ENCODE measurements around the gene DIP2C. TPM values are rescaled to one million over a fixed set of nuclear protein-coding genes. Genes with fewer than 3 reads are reported as not detected.

Gene DIP2C
- total RNA-seq, 4 donors from 2014 or later, result 2.4 to 14.9 (median 6.1) TPM

DNA sequence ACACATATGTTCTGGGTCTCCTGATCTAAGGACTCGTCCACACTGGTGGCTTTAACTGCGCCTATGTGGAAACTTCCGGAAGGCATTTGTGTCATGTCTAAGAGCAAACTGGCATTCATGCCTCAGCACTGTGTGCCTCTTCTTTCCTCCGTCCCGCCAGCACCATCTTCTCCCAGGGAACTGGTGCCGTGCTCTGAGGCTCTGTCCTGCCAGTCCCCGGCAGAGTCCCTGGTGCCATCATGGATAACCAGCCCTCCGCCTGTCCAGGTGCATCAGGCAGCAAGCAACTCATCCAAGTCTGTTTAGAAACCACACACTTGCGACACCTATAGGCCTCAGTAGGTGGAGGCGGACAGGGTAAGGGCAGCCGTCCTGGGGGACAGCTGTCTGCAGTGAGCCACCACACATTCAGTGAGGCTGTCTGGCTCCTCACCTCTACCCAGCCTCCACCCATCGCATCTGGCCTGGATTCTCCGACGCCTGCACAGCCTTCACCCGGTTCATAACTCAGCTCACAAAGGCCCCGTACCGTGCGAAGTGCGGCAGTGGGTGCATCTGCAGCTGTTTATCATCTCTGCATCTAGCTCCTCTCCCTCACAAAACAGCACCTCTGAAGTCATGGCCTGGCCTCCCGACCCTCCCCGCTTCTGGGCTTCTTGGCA, 162.7 kb downstream of the DIP2C start:
- peaks cover 0 to 14% (median 0%) of the 10 kb centered on the region in 3 donors for H3K4me1 ChIP-seq
- no peaks in the 10 kb centered on the region for H3K36me3 ChIP-seq
- no peaks in the 10 kb centered on the region for H3K9me3 ChIP-seq
- H3K4me3 ChIP-seq, result no peak overlapping the region
- 89 to 94% methylated on average over 16 to 19 of the region's 21 CpGs for WGBS, 2 donors
- intact Hi-C loops (cut with DNase I), result no loop called here
- no peaks in the 10 kb centered on the region for H3K27me3 ChIP-seq
- no peak for DNase-seq
- no peak overlapping the region for H3K27ac ChIP-seq
- no peak for TF ChIP-seq POLR2A (IDR thresholded peaks at IDR 0.05)

DNA sequence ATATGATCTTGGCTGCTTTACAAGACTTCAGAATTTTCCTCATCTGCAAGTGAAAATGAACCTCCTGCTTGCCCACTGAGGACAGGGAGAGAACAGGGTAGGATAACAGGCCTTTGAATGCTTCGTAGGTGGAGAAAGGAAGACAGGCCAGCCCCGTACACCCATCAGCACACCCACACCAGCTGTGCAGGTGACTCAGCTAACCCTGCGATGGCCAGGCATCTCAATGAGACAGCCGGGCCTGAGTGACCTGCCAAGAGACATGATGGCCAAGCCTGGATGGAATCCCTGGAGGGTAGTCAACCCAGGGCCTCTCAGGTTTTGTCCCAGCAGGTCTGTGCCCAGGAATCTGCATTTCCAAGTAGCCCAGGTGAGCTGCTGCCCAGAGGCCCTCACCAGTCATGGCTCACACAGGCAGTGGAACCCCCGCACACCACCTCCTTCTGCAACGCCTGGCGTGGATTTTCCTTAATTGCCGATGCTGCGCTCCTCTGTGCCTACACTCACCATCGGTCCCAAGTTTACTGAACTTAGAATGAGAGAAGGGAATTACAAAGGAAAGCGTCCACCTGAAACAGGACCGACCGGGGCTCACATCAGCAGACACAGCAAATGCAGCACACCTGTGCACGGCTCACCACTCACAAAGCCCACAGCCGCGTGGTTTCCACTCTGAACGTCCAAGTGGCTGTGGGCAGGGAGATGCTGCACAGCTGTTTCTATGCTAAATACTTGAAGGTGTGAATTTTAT, 163.7 kb downstream of the DIP2C start:
- intact Hi-C loops (cut with DNase I), result no loop called here
- no peak for DNase-seq
- no peak for TF ChIP-seq POLR2A (IDR thresholded peaks at IDR 0.05)
- TF ChIP-seq, protein P1, sequence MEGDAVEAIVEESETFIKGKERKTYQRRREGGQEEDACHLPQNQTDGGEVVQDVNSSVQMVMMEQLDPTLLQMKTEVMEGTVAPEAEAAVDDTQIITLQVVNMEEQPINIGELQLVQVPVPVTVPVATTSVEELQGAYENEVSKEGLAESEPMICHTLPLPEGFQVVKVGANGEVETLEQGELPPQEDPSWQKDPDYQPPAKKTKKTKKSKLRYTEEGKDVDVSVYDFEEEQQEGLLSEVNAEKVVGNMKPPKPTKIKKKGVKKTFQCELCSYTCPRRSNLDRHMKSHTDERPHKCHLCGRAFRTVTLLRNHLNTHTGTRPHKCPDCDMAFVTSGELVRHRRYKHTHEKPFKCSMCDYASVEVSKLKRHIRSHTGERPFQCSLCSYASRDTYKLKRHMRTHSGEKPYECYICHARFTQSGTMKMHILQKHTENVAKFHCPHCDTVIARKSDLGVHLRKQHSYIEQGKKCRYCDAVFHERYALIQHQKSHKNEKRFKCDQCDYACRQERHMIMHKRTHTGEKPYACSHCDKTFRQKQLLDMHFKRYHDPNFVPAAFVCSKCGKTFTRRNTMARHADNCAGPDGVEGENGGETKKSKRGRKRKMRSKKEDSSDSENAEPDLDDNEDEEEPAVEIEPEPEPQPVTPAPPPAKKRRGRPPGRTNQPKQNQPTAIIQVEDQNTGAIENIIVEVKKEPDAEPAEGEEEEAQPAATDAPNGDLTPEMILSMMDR (IDR thresholded peaks at IDR 0.05), result no peak
- Histone ChIP-seq H3K27ac (no peak overlapping the region), H3K27me3 (no peaks in the 10 kb centered on the region), H3K4me3 (no peak overlapping the region), H3K36me3 (no peaks in the 10 kb centered on the region), H3K9me3 (no peaks in the 10 kb centered on the region), H3K4me1 (peaks cover 0 to 24% (median 0%) of the 10 kb centered on the region in 3 donors)
- WGBS, 2 donors, result 82 to 83% methylated on average over 16 to 17 of the region's 17 CpGs

DNA sequence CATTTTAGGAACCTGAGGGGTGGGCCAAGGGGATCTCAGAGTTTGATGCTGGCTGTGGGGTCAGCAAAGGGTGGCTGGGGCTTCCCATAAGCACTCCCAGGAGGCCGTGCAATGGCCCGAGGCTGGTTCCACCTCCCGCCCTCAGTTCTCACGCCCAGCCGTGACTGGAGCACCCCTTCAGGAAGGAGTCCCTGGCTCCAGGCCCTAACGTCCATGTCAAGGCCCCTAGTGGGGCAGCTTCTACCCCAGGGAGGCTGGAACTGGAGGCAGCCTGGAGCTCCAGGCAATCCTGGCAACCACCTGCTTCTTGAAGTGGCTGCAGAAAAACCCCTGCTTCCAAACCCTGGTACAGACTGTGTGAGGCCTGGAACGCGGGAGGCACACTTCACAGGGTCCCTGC, 165.5 kb downstream of the DIP2C start:
- TF ChIP-seq POLR2A (IDR thresholded peaks at IDR 0.05), result no peak
- TF ChIP-seq, protein P1 (IDR thresholded peaks at IDR 0.05), result no peak
- Histone ChIP-seq H3K4me3 (no peak overlapping the region), H3K4me1 (peaks cover 0 to 32% (median 0%) of the 10 kb centered on the region in 3 donors), H3K27ac (no peak overlapping the region), H3K27me3 (no peaks in the 10 kb centered on the region), H3K36me3 (no peaks in the 10 kb centered on the region), H3K9me3 (no peaks in the 10 kb centered on the region)
- intact Hi-C loops (cut with DNase I), result no loop called here
- no peak for DNase-seq
- whole genome bisulfite sequencing, 2 donors, result 63 to 81% methylated on average over 5 to 8 of the region's 8 CpGs

DNA sequence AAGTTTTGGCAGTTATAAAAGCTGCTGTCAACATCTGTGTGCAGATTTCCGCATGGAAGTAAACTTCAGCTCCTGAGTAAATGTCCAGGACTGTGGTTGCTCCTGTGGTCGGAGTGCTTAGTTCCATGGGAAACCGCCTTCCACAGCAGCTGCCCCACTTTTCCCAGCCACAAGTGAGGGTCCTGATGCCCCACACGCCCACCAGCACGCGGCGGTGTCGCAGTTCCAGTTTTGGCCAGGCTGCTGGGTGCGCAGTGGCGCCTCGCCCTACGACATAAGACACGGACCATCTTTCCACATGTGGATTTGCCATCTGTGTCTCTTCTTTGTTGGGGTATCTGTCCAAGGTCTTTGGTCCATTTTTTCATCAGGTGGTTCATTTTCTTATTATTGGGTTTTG, 167.1 kb downstream of the DIP2C start:
- intact Hi-C loops (cut with DNase I), result no loop called here
- H3K27me3 ChIP-seq, result no peaks in the 10 kb centered on the region
- no peaks in the 10 kb centered on the region for H3K36me3 ChIP-seq
- TF ChIP-seq, protein P1 (IDR thresholded peaks at IDR 0.05), result no peak
- no peak for TF ChIP-seq POLR2A (IDR thresholded peaks at IDR 0.05)
- peaks cover 0 to 32% (median 0%) of the 10 kb centered on the region in 3 donors for H3K4me1 ChIP-seq
- no peak overlapping the region for H3K27ac ChIP-seq
- no peak for DNase-seq
- H3K9me3 ChIP-seq, result no peaks in the 10 kb centered on the region
- 86 to 92% methylated on average over 11 to 12 of the region's 13 CpGs for WGBS, 2 donors
- no peak overlapping the region for H3K4me3 ChIP-seq

DNA sequence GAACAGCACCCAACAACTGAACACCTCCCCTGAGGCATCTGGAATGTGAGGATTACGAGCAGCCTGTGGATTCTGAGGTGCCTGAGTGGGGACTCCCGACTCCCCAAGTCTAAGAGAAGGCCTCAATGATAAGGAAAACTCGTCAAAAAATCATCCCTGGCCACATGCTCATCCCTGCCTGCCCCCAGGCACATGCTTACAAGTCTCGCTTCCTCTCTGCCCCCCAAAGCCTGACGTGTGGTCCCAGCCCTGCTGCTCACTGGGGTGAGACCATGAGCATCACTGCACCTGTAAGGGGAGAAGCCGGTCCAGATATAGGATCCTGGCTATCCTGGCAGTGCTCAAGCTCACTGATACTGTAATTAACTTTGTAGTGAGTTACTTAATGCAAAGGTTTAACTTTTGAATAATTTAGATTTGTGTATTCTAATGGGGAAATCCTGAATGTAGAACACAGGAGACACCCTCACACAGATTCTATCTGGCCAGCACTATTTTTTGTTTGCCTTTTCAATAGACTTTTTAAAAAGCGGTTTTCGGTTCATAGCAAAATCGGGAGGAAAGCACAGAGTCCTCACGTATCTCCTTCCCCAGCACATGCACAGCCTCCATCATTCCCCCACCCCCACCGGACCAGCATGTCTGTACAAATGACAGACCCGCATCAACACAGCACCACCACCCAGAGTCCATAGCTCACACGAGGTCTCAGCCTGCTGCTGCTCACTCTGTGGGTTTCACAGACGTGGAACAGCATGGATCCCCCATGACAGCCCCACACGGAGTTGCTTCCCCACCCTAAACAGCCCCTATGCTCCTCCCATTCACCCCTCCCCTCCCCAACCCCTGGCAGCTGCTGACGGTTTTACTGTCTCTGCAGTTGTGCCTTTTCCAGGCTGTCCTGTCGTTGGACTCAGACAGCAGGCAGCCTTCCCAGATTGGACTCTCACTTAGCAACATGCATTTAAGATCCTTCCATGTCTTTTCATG, 167.9 kb downstream of the DIP2C start:
- H3K4me3 ChIP-seq, result no peak overlapping the region
- H3K27ac ChIP-seq, result no peak overlapping the region
- peaks cover 0 to 32% (median 0%) of the 10 kb centered on the region in 3 donors for H3K4me1 ChIP-seq
- TF ChIP-seq POLR2A (IDR thresholded peaks at IDR 0.05), result no peak
- TF ChIP-seq, protein P1 (IDR thresholded peaks at IDR 0.05), result no peak
- intact Hi-C loops (cut with DNase I), result no loop called here
- H3K9me3 ChIP-seq, result no peaks in the 10 kb centered on the region
- DNase-seq, result no peak
- H3K27me3 ChIP-seq, result no peaks in the 10 kb centered on the region
- H3K36me3 ChIP-seq, result no peaks in the 10 kb centered on the region
- WGBS, 2 donors, result 49 to 52% methylated on average over 15 of the region's 17 CpGs
